Measurements from ENCODE around the gene B3GNT9.

The B3GNT9 gene

GRCh38 chr16:67109407-67110135, 41.2 kb downstream of the B3GNT9 start, which contains the start of gene PHAF1:
Gene PHAF1, plus strand, starts transcription at chr16:67109941. Its CDS starts 235 bp downstream, at chr16:67110176.
- DNase-seq = peak; percentile 85

GRCh38 chr16:67108931-67109406, 41.8 kb downstream of the B3GNT9 start:
- no peak for DNase-seq

DNA sequence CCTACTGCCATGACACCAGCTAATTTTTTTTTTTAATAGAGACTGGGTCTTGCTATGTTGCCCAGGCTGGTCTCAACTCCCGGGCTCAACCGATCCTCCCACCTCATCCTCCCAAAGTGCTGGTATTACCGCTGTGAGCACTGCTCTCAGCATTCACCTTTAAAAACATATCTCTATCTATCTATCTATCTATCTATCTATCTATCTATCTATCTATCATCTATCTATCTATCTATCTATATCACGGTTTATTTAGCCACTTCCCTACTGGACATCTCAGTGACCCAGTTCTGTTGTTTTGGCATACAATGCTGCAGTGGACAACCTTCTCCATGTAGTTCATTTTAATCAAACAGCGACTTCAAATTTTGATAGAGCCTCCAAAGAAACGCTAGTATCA, 42.3 kb downstream of the B3GNT9 start:
- DNase-seq = no peak

- no peak for DNase-seq
These were observed 44.9 kb downstream of the B3GNT9 start for GRCh38 chr16:67105881-67106280.

GRCh38 chr16:67105246-67105645, 45.6 kb downstream of the B3GNT9 start:
- no peak for DNase-seq

- no peak for DNase-seq
These were observed 46.0 kb downstream of the B3GNT9 start for GRCh38 chr16:67104845-67105244.

DNA sequence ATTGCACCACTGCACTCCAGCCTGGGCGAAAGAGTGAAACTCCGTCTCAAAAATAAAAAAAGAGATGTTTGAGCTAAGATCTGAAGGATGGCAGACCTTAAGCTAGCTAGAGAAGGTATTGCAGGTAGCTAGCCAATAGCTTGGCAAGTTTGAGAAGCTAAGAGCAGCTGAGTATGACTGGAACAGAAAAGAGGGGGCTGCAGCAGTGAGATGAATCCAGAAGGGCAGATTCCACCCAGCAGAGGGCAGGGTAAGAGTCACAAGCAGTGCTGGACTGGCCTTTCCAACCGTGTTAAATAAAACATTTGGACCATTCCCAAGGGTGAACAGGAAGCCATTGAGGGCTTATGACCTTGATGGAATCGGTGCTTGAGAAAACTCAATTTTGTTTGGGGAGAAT, 46.7 kb downstream of the B3GNT9 start:
- peak; percentile 66 for DNase-seq

DNA sequence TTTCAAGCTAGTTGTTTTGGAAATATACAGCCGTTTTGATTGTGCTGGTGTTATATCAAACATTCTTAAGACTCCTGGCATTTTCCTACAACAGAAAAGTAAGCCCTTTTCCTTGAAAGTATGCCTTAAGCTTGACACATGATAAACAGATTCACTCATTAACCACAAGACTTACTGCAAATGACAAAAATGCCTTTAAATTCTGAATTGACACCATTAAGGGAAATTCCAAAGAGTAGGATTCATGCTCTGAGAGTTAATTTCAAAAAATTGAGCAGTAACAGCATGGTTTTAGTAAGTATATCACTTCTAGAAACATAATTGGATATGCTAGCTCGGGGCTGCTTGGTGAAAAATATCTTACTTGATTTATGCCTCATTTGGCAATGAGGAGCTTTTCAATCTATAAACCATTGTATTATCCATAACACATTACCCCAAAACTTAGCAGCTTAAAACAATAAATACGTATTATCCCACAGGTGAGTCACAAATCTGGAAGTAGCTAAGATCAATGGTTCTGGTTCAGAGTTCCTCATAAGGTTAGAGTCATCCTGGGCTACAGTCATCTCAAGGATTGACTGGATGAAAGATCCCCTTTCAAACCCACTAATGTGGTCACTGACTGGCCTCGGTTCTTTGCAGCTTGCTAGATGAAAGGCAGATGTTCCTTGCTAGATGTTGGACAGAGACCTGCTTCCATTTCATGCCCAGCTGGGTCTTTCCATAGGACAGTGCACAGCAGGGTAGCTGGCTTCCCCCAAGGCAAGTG, 49.3 kb downstream of the B3GNT9 start:
- peak; percentile 51 for DNase-seq

DNA sequence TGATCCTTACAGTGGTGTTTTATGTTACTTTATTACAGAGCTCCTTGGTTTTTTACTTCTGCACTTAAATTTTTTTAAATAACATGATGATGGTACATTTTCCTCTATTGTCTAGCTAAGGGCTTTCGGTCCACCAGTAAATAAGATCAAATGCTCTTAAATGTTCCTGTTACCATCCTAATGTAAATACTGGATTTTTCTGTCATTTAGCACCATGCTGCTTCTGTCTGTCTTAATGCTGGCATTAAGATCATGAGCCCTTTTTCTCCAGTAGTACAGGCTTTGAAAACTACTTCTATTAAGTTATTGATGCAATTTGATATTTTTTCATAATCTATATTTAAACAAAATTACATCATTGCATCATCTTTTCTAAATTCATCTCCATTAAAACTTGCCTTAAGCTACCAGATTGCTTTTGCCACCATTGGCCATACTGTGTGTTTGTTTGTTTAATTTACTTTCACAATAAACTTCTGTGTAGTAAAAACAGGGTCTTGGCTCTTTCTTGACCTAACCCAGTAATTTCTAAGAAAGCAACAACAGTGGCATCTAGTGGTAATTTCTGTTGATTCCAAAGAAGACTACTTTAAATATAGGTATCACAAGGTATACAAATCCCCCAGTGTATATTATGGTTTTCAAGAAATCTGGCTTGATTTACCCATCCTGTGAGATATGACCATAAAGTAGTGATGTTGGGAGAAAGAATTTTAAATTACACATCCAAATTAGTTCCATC, 50.1 kb downstream of the B3GNT9 start:
- DNase-seq = peak; percentile 24

DNA sequence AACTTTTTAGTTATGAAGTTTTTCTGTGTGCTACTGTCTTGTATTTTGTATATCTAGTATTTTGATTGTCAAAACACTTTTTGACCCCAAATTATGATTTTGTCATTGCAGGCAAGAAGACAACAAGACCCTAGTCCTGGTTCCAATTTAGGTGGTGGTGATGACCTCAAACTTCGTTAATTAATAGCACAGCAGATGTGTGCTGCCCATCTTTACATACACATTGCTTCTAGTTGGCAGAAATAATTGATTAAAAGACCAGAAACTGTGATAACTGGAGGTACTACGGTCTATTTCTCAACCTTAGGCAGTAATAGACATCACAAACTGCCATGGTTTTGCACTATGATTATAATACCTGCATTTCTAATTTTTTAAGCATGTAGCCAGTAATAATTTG, 52.2 kb downstream of the B3GNT9 start:
- DNase-seq = no peak
